Smooth muscle cell (in vitro differentiated cells): ENCODE data around the gene DMWD. TPM values are rescaled to one million over a fixed set of nuclear protein-coding genes. Genes with fewer than 3 reads are reported as not detected.
A peak's percentile ranks its signal among the peaks of the same experiment; 100 is the strongest.

Experiments
- DNase-seq: peaks from one replicate; lab custom pipeline; 2025; ENCODE audit not compliant: unreplicated experiment; lab: John Stamatoyannopoulos, UW
- H2AFZ ChIP-seq: fragments of 200-600 bp; sonication (generic); 2 replicates; pipeline ENCODE4 v1.6.0; 2016; ENCODE audit warnings: antibody characterized with exemption, low read depth, mild to moderate bottlenecking
- H3F3A ChIP-seq: fragments of 200-600 bp; sonication (generic); 2 replicates; pipeline ENCODE4 v1.6.0; 2017; ENCODE audit warnings: antibody characterized with exemption, low read depth
- H3K27ac ChIP-seq: fragments of 200-600 bp; sonication (generic); 2 replicates; pipeline ENCODE4 v1.5.1; 2016; ENCODE audit warnings: low read depth, mild to moderate bottlenecking
- H3K27me3 ChIP-seq: fragments of 200-600 bp; sonication (generic); 2 replicates; pipeline ENCODE4 v1.6.1; 2016; ENCODE audit warnings: low read depth, mild to moderate bottlenecking
- H3K36me3 ChIP-seq: fragments of 200-600 bp; sonication (generic); 2 replicates; pipeline ENCODE4 v1.5.1; 2016; ENCODE audit warnings: low read depth
- H3K4me1 ChIP-seq: fragments of 200-600 bp; sonication (generic); 2 replicates; pipeline ENCODE4 v1.5.1; 2016; ENCODE audit warnings: low read depth
- H3K4me2 ChIP-seq: fragments of 200-600 bp; sonication (generic); 2 replicates; pipeline ENCODE4 v1.6.0; 2016; ENCODE audit warnings: mild to moderate bottlenecking
- H3K4me3 ChIP-seq: fragments of 200-600 bp; sonication (generic); 2 replicates; pipeline ENCODE4 v1.5.1; 2016; ENCODE audit warnings: mild to moderate bottlenecking
- H3K79me2 ChIP-seq: fragments of 200-600 bp; sonication (generic); 2 replicates; pipeline ENCODE4 v1.6.0; 2016; ENCODE audit warnings: low read depth, mild to moderate bottlenecking
- H3K9ac ChIP-seq: fragments of 200-600 bp; sonication (generic); 2 replicates; pipeline ENCODE4 v1.6.0; 2016; ENCODE audit warnings: low read depth
- H3K9me3 ChIP-seq: fragments of 200-600 bp; sonication (generic); replicated peaks from 2 replicates; pipeline ENCODE4 v1.5.1; 2016; ENCODE audit warnings: low read depth
- H4K20me1 ChIP-seq: fragments of 200-600 bp; sonication (generic); 2 replicates; pipeline ENCODE4 v1.6.0; 2016; ENCODE audit warnings: low read depth
- CTCF ChIP-seq: fragments of 200-600 bp; sonication (generic); IDR thresholded peaks from 2 replicates; pipeline ENCODE4 v1.5.1; 2017; ENCODE audit warnings: borderline replicate concordance, mild to moderate bottlenecking, antibody characterized with exemption; ENCODE audit not compliant: insufficient read depth, poor library complexity, severe bottlenecking
- WGBS: methylation state at CpG from one replicate; pipeline ENCODE4 v1.1.7; 2016; ENCODE audit warnings: low lambda C conversion rate; 5-methylcytosine and 5-hydroxymethylcytosine counted together
- polyA plus RNA-seq: library from polyadenylated mRNA; unstranded; fragments of >200 nt; fragmentation: Nextera tagmentation; extraction: Ambion mirVana; gene quantifications from 2 replicates; pipeline ENCODE4 v1.2.1, GENCODE V29; 2016
- total RNA-seq: library from RNA; depleted of rRNA; stranded (reverse); fragments of >200 nt; gene quantifications from 2 replicates; pipeline ENCODE4 v1.2.3, GENCODE V29; 2014

DMWD gene
- total and polyA plus RNA-seq, 2 experiments from 2014 or later: 16.1 to 57.6 TPM

GRCh38 chr19:45814851-45815480, 22.3 kb upstream of the DMWD start, which contains the start of gene RSPH6A:
RSPH6A (minus strand) TSS chr19:45815308; CDS start chr19:45815176, 132 bp downstream.
- 18% methylated on average over 34 of the region's 40 CpGs for WGBS
- Histone ChIP-seq H3K36me3 (no peaks in the 10 kb centered on the region), H3K79me2 (no peaks in the 10 kb centered on the region), H2AFZ (no peak within 1 kb of the TSS), H3K9ac (peak within 1 kb of the TSS; percentile 22), H3K4me3 (peak within 1 kb of the TSS; percentile 69), H3F3A (no peaks in the 10 kb centered on the region), H3K4me1 (peaks cover 13% of the 10 kb centered on the region), H3K4me2 (peak within 1 kb of the TSS; percentile 93), H4K20me1 (no peaks in the 10 kb centered on the region), H3K27ac (peak within 1 kb of the TSS; percentile 4), H3K27me3 (no peaks in the 10 kb centered on the region), H3K9me3 (no peaks in the 10 kb centered on the region)
- TF ChIP-seq CTCF: no peak
- no peak for DNase-seq

- H3F3A ChIP-seq: peaks cover 3% of the 10 kb centered on the region
- no peak overlapping the region for H2AFZ ChIP-seq
- no peaks in the 10 kb centered on the region for H3K79me2 ChIP-seq
- peaks cover 13% of the 10 kb centered on the region for H3K4me1 ChIP-seq
- WGBS: 95% methylated on average over 12 of the region's 12 CpGs
- no peaks in the 10 kb centered on the region for H3K36me3 ChIP-seq
- H3K27ac ChIP-seq: no peak overlapping the region
- no peak for TF ChIP-seq CTCF
- no peak overlapping the region for H3K9ac ChIP-seq
- no peak overlapping the region for H3K4me3 ChIP-seq
- H3K4me2 ChIP-seq: peak overlapping the region; percentile 93
- no peaks in the 10 kb centered on the region for H3K27me3 ChIP-seq
- no peaks in the 10 kb centered on the region for H4K20me1 ChIP-seq
- no peaks in the 10 kb centered on the region for H3K9me3 ChIP-seq
- DNase-seq: no peak
Measured at GRCh38 chr19:45814166-45814780, 21.6 kb upstream of the DMWD start.

GRCh38 chr19:45812297-45812696, 19.7 kb upstream of the DMWD start:
- peaks cover 3% of the 10 kb centered on the region for H3F3A ChIP-seq
- no peak overlapping the region for H2AFZ ChIP-seq
- H3K4me3 ChIP-seq: no peak overlapping the region
- H3K36me3 ChIP-seq: no peaks in the 10 kb centered on the region
- H3K4me2 ChIP-seq: no peak overlapping the region
- no peak for DNase-seq
- no peaks in the 10 kb centered on the region for H3K79me2 ChIP-seq
- no peaks in the 10 kb centered on the region for H4K20me1 ChIP-seq
- WGBS: 95% methylated on average over 6 of the region's 6 CpGs
- no peaks in the 10 kb centered on the region for H3K9me3 ChIP-seq
- no peak overlapping the region for H3K9ac ChIP-seq
- no peaks in the 10 kb centered on the region for H3K27me3 ChIP-seq
- no peak for TF ChIP-seq CTCF
- peaks cover 13% of the 10 kb centered on the region for H3K4me1 ChIP-seq
- H3K27ac ChIP-seq: no peak overlapping the region

GRCh38 chr19:45809643-45810159, 17.1 kb upstream of the DMWD start:
- H3K4me1 ChIP-seq: no peaks in the 10 kb centered on the region
- peaks cover 3% of the 10 kb centered on the region for H3F3A ChIP-seq
- no peak for TF ChIP-seq CTCF

More at GRCh38 chr19:45809643-45810159, 17.1 kb upstream of the DMWD start:
- H3K27ac ChIP-seq: peak overlapping the region; percentile 66
- H3K79me2 ChIP-seq: no peaks in the 10 kb centered on the region
- H3K9ac ChIP-seq: no peak overlapping the region
- no peaks in the 10 kb centered on the region for H3K27me3 ChIP-seq
- no peaks in the 10 kb centered on the region for H3K36me3 ChIP-seq
- no peak overlapping the region for H3K4me3 ChIP-seq
- peak overlapping the region; percentile 76 for H3K4me2 ChIP-seq
- DNase-seq: no peak
- no peak overlapping the region for H2AFZ ChIP-seq
- H3K9me3 ChIP-seq: no peaks in the 10 kb centered on the region
- H4K20me1 ChIP-seq: no peaks in the 10 kb centered on the region
- WGBS: 38% methylated on average over 7 of the region's 7 CpGs
